HepG2 (cell line): ENCODE data around the gene GRM8. TPM values are rescaled to one million over a fixed set of nuclear protein-coding genes. Genes with fewer than 3 reads are reported as not detected.

Experiments
- ATAC-seq: fragments of 200-7000 bp; cut with Tn5 transposase; 3 replicates; pipeline ENCODE4 v1.9.1; 2020; ENCODE audit warnings: mild to moderate bottlenecking, moderate library complexity
- BruUV-seq: library from RNA; stranded (reverse); fragments of 400-500 nt; replicated peaks from 2 replicates; lab custom pipeline; 2021; lab: Mats Ljungman, UMichigan
- CTCF ChIA-PET: fragments of 300-600 bp; formaldehyde crosslinking; extraction: SDS; loops from one replicate; lab custom pipeline; 2021; ENCODE audit warnings: low total read pairs, inconsistent platforms, low intra/inter-chr PET ratio; lab: Yijun Ruan, JAX
- POLR2A ChIA-PET: fragments of 350-600 bp; sonication (Branson Sonifier 250); formaldehyde crosslinking; loops from one replicate; lab custom pipeline; 2020; ENCODE audit warnings: antibody characterized with exemption, inconsistent platforms; lab: Yijun Ruan, JAX
- DNase-seq: peaks from one replicate; pipeline ENCODE4 v3.0.0-alpha.2; 2015; ENCODE audit warnings: low spot score
- FAIRE-seq: peaks from 3 replicates; lab custom pipeline; 2011; peaks lifted over from hg19 to GRCh38; lab: Jason Lieb, UNC
- H2AFZ ChIP-seq: one replicate; pipeline ENCODE4 v1.6.1; 2011; ENCODE audit warnings: low read length, inconsistent platforms
- H3K27ac ChIP-seq: fragments of 300-600 bp; 3 replicates; pipeline ENCODE4 v1.8.0; 2011; ENCODE audit warnings: mixed run types, mild to moderate bottlenecking, mixed read lengths, low read length, inconsistent platforms; ENCODE audit not compliant: insufficient read depth; ENCODE audit errors: extremely low read length
- H3K27me3 ChIP-seq, 2 experiments: fragments of 200-600 bp in 1 of 2; 2 replicates in 1 of 2; 3 replicates in 1 of 2; pipeline versions ENCODE4 v1.6.0 to v1.8.0; 2011; ENCODE audit warnings: low read length in 2 of 2, mild to moderate bottlenecking in 2 of 2, moderate library complexity in 2 of 2, inconsistent platforms in 1 of 2; ENCODE audit not compliant: insufficient read depth in 2 of 2, control insufficient read depth in 1 of 2
- H3K36me3 ChIP-seq, 2 experiments: fragments of 200-600 bp in 1 of 2; replicated peaks in 1 of 2; 2 replicates in 1 of 2; 3 replicates in 1 of 2; pipeline versions ENCODE4 v1.5.1 to v1.8.0; 2011; ENCODE audit warnings: low read length in 2 of 2, inconsistent platforms in 1 of 2; ENCODE audit not compliant: insufficient read depth in 2 of 2, control insufficient read depth in 1 of 2
- H3K4me1 ChIP-seq: 2 replicates; pipeline ENCODE4 v1.5.1; 2012; ENCODE audit warnings: low read length, inconsistent platforms; ENCODE audit not compliant: insufficient read depth
- H3K4me2 ChIP-seq: 2 replicates; pipeline ENCODE4 v1.6.0; 2011; ENCODE audit warnings: low read depth, low read length, inconsistent platforms
- H3K4me3 ChIP-seq, 3 experiments: fragments of 200-600 bp in 1 of 3; sonication (generic), shearing (Covaris generic) in 1 of 3; replicated peaks in 1 of 3; 2 replicates each; pipeline ENCODE4 v1.5.1; 2011 to 2016; ENCODE audit warnings: low read length in 3 of 3, inconsistent platforms in 2 of 3, low read depth in 2 of 3, mild to moderate bottlenecking in 2 of 3, control low read depth in 1 of 3, mixed read lengths in 1 of 3; ENCODE audit not compliant: insufficient read depth in 1 of 3
- H3K79me2 ChIP-seq: one replicate; pipeline ENCODE4 v1.6.1; 2011; ENCODE audit warnings: low read length, inconsistent platforms; ENCODE audit not compliant: insufficient read depth
- H3K9ac ChIP-seq: 2 replicates; pipeline ENCODE4 v1.6.0; 2011; ENCODE audit warnings: mild to moderate bottlenecking, low read depth, low read length, inconsistent platforms; ENCODE audit not compliant: insufficient read depth
- H3K9me3 ChIP-seq: 2 replicates; pipeline ENCODE4 v1.5.1; 2012; ENCODE audit warnings: mild to moderate bottlenecking, low read length
- H4K20me1 ChIP-seq: 2 replicates; pipeline ENCODE4 v1.6.0; 2011; ENCODE audit warnings: inconsistent platforms, mild to moderate bottlenecking, low read length, moderate library complexity; ENCODE audit not compliant: insufficient read depth
- TGIF2 ChIP-seq: IDR thresholded peaks from 2 replicates; pipeline ENCODE4 v1.6.1; 2016; ENCODE audit warnings: control low read depth, missing compliant biosample characterization
- WGBS: methylation state at CpG from one replicate; pipeline ENCODE4 v1.1.6; 2017; ENCODE audit warnings: low lambda C conversion rate; 5-methylcytosine and 5-hydroxymethylcytosine counted together
- in situ Hi-C: cut with HindIII; loops from 2 replicates; pipeline ENCODE4 v1.10.0; 2017; ENCODE audit warnings: low pct_unique_long_range_greater_than_20kb; ENCODE audit not compliant: extremely low pct_ligation_motif_present
- intact Hi-C: fragments of 100-400 bp; cut with micrococcal nuclease; formaldehyde crosslinking; loops from one replicate; pipeline ENCODE4 v1.10.0; 2022; ENCODE audit not compliant: unreplicated experiment
- polyA plus RNA-seq, 8 experiments: library from polyadenylated mRNA; depleted of rRNA in 3 of 8; stranded (reverse) in 7 of 8; unstranded in 1 of 8; fragments of >200 nt; fragmentation: Illumina TruSeq in 4 of 8; extraction: Trizol in 4 of 8; gene quantifications; 2 replicates each; pipeline versions ENCODE4 v1.2.1 to v1.2.3, GENCODE V29; 2011 to 2016; ENCODE audit warnings: low read depth in 4 of 8, missing spikeins in 1 of 8, mixed read lengths in 1 of 8; ENCODE audit not compliant: insufficient read depth in 1 of 8
- total RNA-seq, 5 experiments: library from RNA; depleted of rRNA; stranded (reverse); fragments of >200 nt; fragmentation: Illumina TruSeq; extraction: Trizol; gene quantifications; 2 replicates each; pipeline ENCODE4 v1.2.3, GENCODE V29; 2016; ENCODE audit warnings: low read depth in 1 of 5
- TF ChIP-seq, protein P1 (sequence below): sonication (generic); formaldehyde crosslinking; IDR thresholded peaks from 2 replicates; pipeline ENCODE4 v1.4.0; 2020; ENCODE audit warnings: missing genetic modification reagents, mild to moderate bottlenecking, borderline replicate concordance
- TF ChIP-seq, protein P2 (sequence below): sonication (generic); formaldehyde crosslinking; IDR thresholded peaks from 2 replicates; pipeline ENCODE4 v1.5.0; 2020; ENCODE audit warnings: missing genetic modification reagents, mild to moderate bottlenecking, borderline replicate concordance

Gene GRM8
- total and polyA plus RNA-seq, 2 of the 13 experiments (the other 11 are each of a cell fraction or from before 2014, with no cell fraction given), result not detected

DNA sequence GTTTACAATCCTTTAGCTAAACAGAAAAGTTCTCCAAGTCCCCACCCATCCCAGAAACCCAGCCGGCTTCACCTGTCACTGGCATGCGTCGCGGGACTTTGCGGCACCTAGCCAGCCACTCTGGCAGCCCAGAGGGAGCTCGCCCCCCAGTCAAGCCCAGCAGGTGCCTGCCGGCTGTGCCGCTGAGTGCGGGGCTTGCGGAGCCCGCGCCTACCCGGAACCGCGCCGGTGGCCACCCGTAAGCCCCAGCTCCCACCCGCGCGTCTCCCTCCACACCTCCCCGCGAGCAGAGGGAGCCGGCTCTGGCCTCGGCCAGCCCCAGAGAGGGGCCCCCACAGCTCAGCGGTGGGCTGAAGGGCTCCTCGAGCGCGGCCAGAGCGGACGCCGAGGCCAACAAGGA lies 446.1 kb downstream of the GRM8 start:
- Histone ChIP-seq H3K36me3 (no peaks in the 10 kb centered on the region), H3K79me2 (no peaks in the 10 kb centered on the region), H3K4me1 (no peaks in the 10 kb centered on the region), H3K27ac (no peak overlapping the region), H3K9ac (no peak overlapping the region), H4K20me1 (no peaks in the 10 kb centered on the region), H2AFZ (no peak overlapping the region), H3K4me3 (no peak overlapping the region), H3K9me3 (peaks cover 7% of the 10 kb centered on the region), H3K4me2 (no peak overlapping the region), H3K27me3 (no peaks in the 10 kb centered on the region)
- DNase-seq (no peak), ATAC-seq (no peak), FAIRE-seq (no peak)
- POLR2A ChIA-PET, result no interaction called here
- CTCF ChIA-PET, result no interaction called here
- TF ChIP-seq, protein P1, sequence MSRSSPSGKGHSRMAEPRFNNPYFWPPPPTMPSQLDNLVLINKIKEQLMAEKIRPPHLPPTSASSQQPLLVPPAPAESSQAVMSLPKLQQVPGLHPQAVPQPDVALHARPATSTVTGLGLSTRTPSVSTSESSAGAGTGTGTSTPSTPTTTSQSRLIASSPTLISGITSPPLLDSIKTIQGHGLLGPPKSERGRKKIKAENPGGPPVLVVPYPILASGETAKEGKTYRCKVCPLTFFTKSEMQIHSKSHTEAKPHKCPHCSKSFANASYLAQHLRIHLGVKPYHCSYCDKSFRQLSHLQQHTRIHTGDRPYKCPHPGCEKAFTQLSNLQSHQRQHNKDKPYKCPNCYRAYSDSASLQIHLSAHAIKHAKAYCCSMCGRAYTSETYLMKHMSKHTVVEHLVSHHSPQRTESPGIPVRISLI (CRISPR knock-in tag), result no peak
- intact Hi-C loops, result loop anchor here (10.0 kb wide), 1 partner anchor 348 kb away; no protein-coding TSS in a partner anchor
- BruUV-seq, result no TSS peak
- in situ Hi-C loops, result loop anchor here (10.0 to 25.0 kb wide), 2 partner anchors 88 to 706 kb away; no protein-coding TSS in a partner anchor
- WGBS, result 83% methylated on average over 11 of the region's 31 CpGs

DNA sequence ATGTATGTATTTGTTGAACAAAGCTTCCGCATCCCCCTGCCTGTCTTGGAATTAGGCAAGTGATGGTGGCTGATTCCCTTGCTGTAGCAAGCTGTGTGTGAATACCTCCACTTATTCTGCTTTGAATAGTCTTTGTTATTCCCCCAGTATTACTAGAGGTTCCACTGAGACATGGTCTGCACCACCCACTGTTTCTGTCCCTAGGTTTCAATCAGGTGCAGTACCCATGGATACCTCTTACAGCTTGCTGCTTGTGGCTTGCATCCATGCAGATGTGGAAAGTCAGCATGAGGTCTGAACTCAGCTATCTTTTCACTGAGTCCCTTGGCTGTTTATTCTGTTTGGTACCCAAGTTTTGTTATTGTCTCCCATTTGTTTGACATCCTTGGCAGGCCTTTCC lies 447.4 kb downstream of the GRM8 start:
- ChIA-PET CTCF (no interaction called here), POLR2A (no interaction called here)
- Histone ChIP-seq H3K36me3 (no peaks in the 10 kb centered on the region), H3K79me2 (no peaks in the 10 kb centered on the region), H3K4me1 (no peaks in the 10 kb centered on the region), H2AFZ (no peak overlapping the region), H3K4me2 (no peak overlapping the region), H3K27ac (no peak overlapping the region), H3K27me3 (no peaks in the 10 kb centered on the region), H4K20me1 (no peaks in the 10 kb centered on the region), H3K9me3 (no peaks in the 10 kb centered on the region), H3K4me3 (no peak overlapping the region), H3K9ac (no peak overlapping the region)
- ATAC-seq (no peak), FAIRE-seq (no peak), DNase-seq (no peak)
- intact Hi-C loops (loop anchor here (10.0 kb wide), 1 partner anchor 349 kb away; no protein-coding TSS in a partner anchor), in situ Hi-C loops (loop anchor here (10.0 to 25.0 kb wide), 2 partner anchors 89 to 707 kb away; no protein-coding TSS in a partner anchor)
- no TSS peak for BruUV-seq
- TF ChIP-seq TGIF2 (CRISPR knock-in tag), result no peak
- TF ChIP-seq, protein P2, sequence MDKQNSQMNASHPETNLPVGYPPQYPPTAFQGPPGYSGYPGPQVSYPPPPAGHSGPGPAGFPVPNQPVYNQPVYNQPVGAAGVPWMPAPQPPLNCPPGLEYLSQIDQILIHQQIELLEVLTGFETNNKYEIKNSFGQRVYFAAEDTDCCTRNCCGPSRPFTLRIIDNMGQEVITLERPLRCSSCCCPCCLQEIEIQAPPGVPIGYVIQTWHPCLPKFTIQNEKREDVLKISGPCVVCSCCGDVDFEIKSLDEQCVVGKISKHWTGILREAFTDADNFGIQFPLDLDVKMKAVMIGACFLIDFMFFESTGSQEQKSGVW (CRISPR knock-in tag), result no peak
- 18% methylated on average over 1 of the region's 1 CpG for WGBS
